GM21786 (cell line): ENCODE measurements around the gene BBX.
A peak's percentile ranks its signal among the peaks of the same experiment; 100 is the strongest.
"Not testable (repeated sequence)": the region's sequence is repeated elsewhere in the genome, so short reads cannot be mapped to it uniquely, and the experiment has no call there.

Experiments used
- ATAC-seq: cut with Tn5 transposase; IDR thresholded peaks from one replicate; pipeline ENCODE4 v1.9.1; 2021; ENCODE audit not compliant: unreplicated experiment

The BBX gene

GRCh38 chr3:107542665-107543064 is 19.9 kb downstream of the BBX start:
- no peak for ATAC-seq

- no peak for ATAC-seq
Measured at GRCh38 chr3:107543666-107544065, 20.9 kb downstream of the BBX start.

- ATAC-seq = no peak
Measured at GRCh38 chr3:107545680-107546120, 22.9 kb downstream of the BBX start.

DNA sequence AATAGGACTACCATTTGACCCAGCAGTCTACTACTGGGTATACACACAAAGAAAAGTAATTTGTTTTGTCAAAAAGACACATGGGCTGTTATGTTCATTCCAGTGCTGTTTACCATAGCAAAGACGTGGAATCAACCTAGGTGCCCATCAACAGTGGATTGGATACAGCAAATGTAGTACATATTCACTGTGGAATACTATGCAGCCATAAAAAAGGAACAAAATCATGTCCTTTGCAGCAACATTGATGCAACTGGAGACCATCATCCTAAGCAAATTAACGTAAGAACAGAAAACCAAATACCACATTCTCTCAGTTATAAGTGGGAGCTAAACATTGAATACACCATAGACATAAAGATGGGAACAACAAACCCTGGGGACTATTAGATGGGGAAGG is 25.8 kb downstream of the BBX start:
- no peak for ATAC-seq

- no peak for ATAC-seq
Measured at GRCh38 chr3:107555359-107555758, 32.6 kb downstream of the BBX start.

DNA sequence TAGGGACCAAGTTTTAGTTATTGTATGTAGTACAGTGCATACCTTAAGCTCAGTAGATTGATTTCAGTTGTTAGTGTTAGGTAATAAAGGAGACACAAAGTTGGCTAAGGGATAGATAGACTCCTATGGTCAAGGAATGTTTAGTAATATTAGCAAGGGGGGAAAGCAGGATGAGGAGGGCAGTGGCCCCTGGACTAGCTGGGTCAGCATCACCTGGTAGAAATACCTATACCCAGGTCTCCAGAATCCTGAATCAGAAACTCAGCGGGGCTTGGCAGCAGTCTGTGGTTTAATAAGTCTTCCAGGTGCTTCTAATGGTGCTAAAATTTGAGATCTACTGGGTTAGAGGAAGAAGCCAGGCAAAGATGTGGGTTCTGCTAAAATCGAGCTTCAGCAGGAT is 35.0 kb downstream of the BBX start:
- ATAC-seq = no peak

DNA sequence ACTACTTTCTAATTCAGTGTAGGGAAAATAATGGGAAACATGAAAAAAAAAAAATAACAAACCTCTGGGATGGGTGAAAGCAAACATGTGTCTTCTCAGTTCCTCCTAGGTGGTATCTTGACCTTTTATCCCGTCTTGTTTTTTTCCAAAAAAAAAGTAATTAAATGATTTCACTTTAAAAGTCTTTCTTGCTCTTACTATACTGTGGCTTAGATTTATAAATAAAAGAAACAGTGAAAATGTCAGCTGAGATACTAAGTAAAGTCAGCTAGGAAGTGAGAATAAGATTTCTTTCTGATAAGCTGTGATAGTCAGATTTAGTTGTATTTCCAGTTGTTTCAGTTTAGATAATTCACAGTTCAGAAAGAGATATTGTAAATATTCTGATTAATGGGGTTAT is 37.4 kb downstream of the BBX start:
- ATAC-seq = no peak

DNA sequence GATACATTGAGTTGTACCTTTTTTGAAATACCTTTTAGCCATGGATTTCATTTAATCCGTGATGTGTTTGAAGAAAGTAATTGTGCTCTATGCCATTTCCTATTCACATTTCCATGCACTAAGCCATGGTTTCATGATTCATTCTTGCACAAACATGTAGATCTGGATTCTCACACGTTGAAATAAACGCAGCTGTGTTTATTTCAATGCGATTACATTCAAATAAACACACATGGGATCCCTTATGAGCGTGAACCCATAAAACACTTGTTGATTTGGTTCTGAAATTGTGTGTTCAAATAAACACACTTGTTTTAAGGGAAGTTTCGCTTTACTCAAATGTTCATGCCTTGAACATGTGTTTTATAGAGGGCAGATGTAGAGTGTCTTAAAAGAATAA is 39.2 kb downstream of the BBX start:
- no peak for ATAC-seq

- no peak for ATAC-seq
Measured at GRCh38 chr3:107562969-107563529, 40.3 kb downstream of the BBX start.

DNA sequence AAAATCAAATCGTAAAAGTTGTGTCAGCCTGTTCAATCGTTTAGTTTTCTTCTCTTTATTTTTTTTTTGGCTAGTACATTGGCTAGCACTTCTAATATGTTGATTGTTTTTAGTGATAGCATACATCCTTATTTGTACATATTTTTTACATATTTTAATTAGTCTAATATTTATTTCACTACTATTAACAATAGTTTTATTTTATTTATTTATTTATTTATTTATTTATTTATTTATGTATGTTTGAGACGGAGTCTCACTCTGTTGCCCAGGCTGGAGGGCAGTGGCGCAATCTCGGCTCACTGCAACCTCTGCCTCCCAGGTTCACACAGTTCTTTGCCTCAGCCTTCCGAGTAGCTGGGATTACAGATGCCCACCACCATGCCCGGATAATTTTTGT is 42.5 kb downstream of the BBX start:
- ATAC-seq = not testable (repeated sequence)

DNA sequence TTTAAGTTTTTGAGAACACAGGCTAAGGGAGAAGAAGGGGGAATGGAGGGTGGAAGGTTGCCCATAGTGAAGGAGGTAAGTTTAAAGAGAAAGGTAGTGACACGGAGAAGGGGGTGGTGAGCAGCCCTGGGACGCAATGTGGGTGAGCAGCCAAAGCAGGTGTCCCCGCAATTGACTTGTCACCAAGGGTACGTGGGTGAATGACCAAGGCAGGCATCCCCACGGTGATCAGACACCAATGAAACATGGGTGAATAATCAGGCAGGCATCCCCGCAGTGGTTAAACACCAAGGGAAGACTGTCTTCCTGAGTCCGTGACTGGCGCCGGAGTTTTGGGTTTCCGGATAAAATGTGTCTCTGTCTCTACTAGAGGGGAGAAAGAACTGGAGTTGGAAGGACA is 48.3 kb downstream of the BBX start:
- ATAC-seq = not testable (repeated sequence)

DNA sequence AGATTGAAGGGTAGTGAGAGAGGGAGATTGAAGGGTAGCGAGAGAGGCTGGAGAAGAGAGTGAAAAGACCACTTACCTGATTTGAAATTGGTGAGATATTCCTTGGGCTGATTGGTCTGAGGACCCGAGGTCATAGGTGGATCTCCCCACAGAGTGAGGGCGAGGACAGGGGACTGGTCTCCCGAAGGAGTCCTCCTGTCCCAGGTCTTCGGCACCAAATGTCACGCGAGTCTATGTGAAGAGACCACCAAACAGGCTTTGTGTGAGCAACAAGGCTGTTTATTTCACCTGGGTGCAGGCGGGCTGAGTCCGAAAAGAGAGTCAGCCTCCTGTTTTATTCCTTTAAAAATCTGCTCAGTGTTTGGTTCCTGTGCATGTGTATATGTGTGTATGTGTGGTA is 48.7 kb downstream of the BBX start:
- ATAC-seq = not testable (repeated sequence)

DNA sequence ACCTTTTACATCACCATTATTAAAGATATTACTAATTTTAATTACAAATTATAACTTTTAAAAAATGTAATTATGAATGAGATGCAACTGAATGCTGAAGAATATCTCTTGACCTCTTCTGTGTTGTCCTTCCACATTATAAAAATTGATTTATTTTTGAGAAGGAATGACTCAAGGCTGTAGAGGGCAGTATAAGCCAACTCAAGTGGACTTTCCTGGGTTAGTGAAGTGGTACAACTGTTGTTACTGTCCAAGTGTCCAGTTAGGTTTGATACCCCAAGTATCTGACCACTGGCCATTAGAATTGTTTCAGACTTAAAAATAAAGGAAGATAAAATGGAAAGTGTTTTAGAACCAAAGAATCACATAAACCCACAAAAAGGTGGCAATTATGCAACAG is 51.9 kb downstream of the BBX start:
- no peak for ATAC-seq

GRCh38 chr3:107578091-107578490 is 55.3 kb downstream of the BBX start:
- ATAC-seq = no peak

- no peak for ATAC-seq
Measured at GRCh38 chr3:107578523-107578922, 55.8 kb downstream of the BBX start.

DNA sequence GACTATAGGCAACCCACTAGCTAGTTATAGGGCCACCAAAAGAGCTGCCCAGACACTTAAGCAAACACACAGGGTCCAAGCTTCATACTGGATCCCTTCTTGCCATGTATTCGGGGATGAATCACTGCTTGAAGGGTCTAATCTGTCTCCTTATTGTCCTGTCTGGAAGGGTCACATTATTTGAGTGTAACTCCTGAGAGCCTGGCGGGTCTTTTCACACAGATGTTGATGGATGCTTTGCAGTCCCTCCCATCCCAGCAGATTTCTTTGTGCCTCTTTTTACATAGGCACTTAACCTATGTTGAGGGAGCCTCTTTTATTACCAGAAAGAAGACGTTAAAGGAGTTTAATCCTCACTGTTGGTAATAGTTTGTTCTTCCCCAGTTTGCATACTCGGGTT is 56.6 kb downstream of the BBX start:
- no peak for ATAC-seq

DNA sequence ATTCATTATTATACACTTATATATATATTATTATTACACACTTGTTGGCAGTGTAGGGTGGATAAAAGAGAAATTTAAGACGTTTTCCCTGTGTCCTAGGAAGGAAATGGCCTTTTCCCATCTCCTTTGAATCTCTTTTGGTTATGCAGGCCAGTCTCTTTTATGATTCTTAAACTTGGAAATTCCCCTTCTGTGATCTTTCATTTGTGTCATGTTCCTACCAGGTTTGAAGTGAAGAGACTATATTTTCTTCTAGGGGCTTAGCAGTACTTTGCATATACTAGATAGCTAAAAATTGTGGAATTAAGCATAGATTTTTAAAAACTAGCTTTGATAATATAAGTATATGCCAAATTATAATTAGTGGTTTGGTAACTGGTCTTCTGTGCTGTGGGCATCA is 58.5 kb downstream of the BBX start:
- ATAC-seq = no peak

- ATAC-seq = no peak
Measured at GRCh38 chr3:107588217-107588616, 65.5 kb downstream of the BBX start.

GRCh38 chr3:107589454-107589853 is 66.7 kb downstream of the BBX start:
- ATAC-seq = peak; percentile 87

DNA sequence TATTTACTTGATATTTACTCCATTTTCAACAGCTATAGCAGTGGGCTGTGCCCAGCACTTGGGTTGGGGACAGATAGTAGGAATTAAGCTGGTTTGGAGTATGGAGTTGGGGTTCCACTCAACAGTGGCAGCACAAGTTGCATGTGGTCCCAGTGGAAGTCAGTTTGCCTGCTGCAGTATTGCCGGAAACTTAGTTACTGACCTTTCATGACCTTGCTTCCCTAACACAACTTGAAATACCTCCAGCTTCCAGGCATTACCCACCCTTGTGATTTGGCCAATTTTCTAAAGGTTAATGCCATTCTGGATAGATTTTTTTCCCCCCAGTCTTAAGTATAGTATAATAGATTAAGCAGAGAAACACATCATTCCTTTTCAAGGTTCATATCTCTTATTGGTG is 68.0 kb downstream of the BBX start:
- no peak for ATAC-seq

- no peak for ATAC-seq
Measured at GRCh38 chr3:107592073-107592472, 69.3 kb downstream of the BBX start.

GRCh38 chr3:107594870-107595269 is 72.1 kb downstream of the BBX start:
- ATAC-seq = no peak

DNA sequence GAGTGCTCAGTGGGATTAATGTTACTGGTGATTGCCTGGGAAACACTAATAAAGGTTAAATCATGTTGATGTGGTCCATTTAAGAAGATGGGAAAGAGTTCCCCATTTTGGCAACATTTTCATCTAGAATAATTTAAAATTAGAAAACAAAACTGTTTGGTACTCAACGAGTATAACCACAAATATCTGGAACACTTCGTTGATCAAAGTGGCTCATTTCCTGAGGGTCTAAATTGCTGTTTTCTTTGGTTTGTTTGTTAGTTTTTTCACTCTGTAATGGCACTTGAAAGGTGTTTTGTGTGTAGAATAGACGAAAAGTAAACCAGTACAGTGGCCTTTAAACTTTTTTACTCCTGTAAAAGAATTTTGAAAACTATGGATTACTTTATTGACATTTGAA is 73.9 kb downstream of the BBX start:
- ATAC-seq = no peak
